Vagina (tissue), 2 donors: ENCODE measurements around the gene MRC2.

Experiments
- CTCF ChIP-seq, 3 experiments: fragments of 450-650 bp in 2 of 3; fragments of 200-600 bp in 1 of 3; sonication (generic) in 1 of 3; IDR thresholded peaks; one replicate each; pipeline ENCODE4 v1.5.1; 2017 to 2019; ENCODE audit warnings: antibody characterized with exemption in 3 of 3, mild to moderate bottlenecking in 2 of 3, moderate library complexity in 2 of 3
- POLR2AphosphoS5 ChIP-seq, 2 donors: sonication (generic); formaldehyde crosslinking; IDR thresholded peaks; one replicate each; pipeline ENCODE4 v1.9.0; 2017; ENCODE audit warnings: antibody characterized with exemption in 2 of 2, mild to moderate bottlenecking in 2 of 2, low read depth in 1 of 2; ENCODE audit not compliant: insufficient read depth in 1 of 2

DNA sequence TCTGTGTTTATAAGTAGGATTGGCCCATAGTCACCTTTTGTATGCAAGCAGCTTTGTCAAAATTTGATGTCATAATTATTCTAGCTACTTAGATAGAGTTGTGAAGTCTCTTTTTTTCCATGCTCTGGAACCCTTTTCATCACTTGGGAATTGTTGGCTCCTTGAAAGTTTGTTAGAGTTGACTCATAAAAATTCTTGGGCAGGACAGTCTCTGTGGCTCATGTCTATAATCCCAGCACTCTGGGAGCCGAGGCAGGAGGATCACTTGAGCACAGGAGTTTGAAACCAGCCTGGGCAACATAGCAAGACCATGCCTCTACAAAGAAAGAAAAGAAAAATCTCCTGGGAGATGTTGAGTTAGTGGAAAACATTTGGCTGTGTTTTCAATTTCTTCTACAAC is 45.7 kb upstream of the MRC2 start:
- TF ChIP-seq CTCF (IDR thresholded peaks at IDR 0.05) (no peak), POLR2AphosphoS5 (IDR thresholded peaks at IDR 0.05; ENCODE audit: insufficient read depth in 1 of 2, low read depth in 1 of 2) (no peak)
